DMS79 (cell line): ENCODE data around the gene GSTT4.
"Not testable (repeated sequence)": the region's sequence is repeated elsewhere in the genome, so short reads cannot be mapped to it uniquely, and the experiment has no call there.

Experiments used
- DNase-seq: peaks from one replicate; lab custom pipeline; 2025; lab: John Stamatoyannopoulos, UW

GSTT4 gene

DNA sequence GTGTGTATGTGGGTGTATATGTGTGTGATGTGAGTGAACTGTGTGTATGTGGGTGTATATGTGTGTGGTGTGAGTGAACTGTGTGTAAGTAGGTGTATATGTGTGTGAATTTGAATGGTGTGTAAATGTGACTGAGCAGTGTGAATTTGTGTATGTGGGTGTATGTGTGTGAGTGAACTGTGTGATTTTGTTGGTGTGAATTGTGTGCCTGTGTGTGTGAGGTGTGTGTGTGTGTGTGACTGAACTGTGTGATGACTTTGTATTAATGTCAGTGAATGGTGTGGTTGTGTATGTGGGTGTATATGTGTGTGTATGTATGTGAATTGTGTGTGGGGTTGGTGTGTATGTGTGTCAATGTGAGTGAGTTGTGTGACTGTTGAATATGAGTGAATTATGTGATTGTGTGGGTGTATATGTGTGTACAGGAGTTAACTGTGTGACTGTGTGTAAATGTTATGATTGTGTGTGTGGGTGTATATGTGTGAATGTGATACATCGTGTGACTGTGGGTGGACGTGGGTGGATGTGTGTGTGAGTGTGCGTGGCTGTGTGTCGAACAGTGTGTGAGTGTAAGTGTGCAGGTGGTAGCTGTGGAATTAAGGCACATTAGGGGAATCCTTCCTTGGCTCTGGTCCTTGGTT lies 18.6 kb downstream of the GSTT4 start:
- not testable (repeated sequence) for DNase-seq

DNA sequence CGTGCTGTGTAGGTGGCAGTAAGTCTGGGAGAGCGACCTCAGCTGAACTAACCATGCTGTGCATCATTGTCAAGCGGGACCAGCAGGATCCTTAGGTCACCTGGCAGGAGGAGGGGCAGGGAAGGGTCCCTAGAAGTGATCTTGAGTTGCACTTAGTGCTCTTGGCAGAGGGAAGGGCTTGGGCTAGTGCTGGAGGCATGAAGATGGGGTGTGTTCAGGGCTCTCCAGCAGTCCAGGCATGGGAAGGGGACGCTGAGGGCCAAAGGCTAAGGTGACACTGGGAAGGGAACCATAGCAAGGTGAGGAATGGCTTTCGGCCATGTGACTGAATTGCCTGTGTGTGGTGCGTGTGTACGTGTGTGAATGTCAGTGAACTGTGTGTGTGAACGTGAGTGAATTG lies 19.2 kb downstream of the GSTT4 start:
- DNase-seq = not testable (repeated sequence)

DNA sequence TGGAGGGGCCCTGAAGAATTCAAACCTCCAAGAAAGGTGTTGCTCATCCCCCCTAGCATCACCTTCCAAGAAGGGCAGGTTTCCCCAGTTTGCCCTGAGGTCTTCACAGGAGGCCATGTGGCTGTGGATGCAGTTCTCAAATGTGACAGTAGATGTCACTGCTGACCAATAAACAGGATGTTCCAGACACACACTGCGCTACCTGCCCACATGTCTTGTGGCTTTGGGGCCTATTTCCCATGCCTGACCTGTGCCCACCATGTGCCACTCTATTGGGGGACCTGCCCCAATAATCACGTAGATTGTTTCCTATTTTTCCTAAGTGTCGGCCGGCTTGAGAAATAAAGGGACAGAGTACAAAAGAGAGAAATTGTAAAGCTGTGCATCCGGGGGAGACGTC lies 20.8 kb downstream of the GSTT4 start:
- DNase-seq = no peak

DNA sequence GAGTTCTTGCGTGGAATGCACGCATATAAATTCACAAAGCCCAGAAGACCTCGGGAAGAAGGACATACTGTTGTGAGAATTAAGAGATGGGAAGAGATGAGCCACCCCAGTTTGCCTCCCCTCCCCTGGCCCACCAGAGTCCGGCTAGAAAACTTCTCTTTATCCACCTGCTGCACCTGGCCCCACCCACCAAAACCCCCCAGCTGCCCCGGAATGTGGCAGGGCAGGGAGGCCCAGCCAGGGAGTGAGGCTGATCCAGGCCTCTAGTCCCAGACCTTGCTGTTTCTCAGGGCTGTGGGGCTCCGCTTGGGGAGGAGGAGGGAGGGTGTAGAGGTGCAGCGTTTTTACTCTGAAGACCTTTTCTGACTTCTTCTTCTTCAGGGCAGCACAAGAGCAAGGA lies 24.7 kb downstream of the GSTT4 start:
- DNase-seq = not testable (repeated sequence)

DNA sequence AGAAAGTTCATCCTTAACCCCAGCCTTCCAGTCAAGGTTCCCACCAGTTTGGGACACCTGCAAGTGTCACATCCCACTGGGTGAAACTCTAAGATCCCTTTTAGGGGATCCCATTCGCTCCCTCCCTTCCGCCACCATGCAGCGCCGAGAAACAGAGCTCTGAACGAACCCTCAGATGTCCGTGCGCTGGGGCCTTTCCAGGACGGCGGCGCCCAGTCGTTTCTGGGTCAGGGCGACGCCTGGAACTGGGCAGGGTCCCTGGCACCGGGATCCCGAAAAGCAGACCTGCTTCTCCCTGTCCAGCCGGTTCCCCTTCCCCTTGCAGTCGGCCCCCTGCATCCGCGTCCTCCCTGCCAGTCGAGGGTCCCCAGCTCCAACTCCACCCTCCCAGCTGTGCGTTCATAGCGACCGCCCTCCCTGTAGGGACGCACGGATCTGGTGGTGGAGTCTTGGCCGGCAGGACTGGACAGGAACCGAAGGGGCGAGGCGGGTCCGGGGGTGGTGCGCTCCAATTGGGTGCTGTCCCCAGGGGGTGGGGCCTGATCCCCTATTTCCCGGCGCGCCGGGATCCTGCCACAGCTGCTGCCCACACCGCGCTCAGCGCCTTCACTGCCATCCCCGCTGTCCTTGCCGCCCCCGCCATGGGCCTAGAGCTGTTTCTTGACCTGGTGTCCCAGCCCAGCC lies 25.6 kb downstream of the GSTT4 start, which contains the start of gene GSTT2:
Gene GSTT2 (plus strand): TSS at position 578 of the 684 bp plus-strand sequence.
- not testable (repeated sequence) for DNase-seq

DNA sequence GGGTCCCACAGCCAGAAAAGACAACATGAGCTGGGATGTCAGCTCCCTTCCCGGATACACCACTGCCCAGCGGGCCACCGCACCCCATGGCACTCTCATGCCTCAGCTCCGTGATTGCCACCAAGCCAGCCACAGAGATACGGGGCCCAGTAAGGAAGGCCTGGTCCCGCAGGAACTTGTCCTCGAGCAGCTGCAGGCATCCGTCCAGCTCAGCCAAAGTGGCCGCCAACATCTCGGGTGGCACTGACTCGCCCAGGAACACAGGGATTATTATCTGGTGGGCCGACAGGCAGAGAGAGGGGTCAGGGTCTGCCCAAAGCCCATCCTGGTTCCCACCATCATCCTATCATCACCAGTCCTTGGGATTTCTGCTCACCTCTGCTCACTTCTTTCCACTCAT lies 27.9 kb downstream of the GSTT4 start:
- not testable (repeated sequence) for DNase-seq

DNA sequence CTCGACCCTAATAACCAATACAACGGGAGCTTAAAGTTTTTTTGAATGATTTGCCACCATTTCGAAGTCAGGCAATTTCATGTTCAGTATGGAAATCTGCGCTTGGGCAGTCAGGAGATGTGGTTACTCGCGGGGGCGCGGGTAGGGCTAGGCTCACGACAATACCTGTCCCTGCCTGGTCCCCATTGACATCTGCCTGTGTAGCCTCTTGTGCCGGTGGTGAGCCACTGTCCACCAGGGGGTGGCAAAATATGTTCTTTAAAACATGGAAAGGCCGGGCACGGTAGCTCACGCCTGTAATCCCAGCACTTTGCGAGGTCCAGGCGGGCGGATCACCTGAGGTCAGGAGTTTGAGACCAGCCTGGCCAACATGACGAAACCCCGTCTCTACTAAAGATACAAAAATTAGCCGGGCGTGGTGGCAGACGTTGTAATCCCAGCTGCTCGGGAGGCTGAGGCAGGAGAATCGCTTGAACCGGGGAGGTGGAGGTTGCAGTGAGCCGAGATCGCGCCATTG lies 30.4 kb downstream of the GSTT4 start:
- not testable (repeated sequence) for DNase-seq

DNA sequence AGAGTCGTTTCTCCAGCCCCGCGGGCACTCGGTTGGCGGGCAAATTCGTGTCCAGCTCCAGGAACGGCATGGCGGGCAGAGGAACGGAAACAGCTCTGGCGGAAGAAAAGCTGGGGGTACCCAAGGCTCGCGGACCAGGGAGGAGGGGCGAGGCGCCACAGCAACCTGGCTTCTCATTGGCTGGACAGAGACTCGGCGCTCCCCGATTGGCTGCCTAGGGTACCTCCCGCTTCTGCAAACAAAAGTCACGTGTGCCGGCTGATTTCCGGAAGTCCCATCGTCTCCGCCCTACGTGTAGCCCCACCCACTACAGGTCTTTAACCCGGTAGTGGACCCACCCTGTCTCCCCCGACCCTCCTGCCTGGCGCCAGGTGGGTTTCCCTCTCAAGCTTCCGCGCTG lies 30.9 kb downstream of the GSTT4 start, which contains the start of gene DDT:
Gene DDT (minus strand): TSS at position 97 of the 400 bp plus-strand sequence. CDS start 27 bp downstream, at position 70.
- DNase-seq = not testable (repeated sequence)

DNA sequence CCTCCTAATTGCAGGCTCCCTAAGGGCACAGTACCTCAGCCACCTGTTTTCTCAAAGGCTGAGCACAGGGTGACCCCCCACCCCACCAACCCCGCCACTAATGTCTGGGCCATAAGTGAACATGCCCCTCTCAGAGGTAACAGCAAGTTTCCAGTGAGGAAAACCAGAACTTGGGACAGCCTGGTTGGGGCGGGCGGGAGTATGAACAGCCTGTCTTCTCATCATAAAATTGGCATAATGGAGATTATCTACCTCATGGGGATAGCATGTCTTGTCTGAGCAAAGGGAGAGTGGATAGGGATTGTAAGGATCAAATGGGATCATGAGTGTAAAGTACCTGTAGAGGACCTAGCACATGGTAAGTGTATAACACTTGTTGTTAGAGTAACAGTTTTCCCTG lies 33.3 kb downstream of the GSTT4 start:
- DNase-seq = not testable (repeated sequence)

DNA sequence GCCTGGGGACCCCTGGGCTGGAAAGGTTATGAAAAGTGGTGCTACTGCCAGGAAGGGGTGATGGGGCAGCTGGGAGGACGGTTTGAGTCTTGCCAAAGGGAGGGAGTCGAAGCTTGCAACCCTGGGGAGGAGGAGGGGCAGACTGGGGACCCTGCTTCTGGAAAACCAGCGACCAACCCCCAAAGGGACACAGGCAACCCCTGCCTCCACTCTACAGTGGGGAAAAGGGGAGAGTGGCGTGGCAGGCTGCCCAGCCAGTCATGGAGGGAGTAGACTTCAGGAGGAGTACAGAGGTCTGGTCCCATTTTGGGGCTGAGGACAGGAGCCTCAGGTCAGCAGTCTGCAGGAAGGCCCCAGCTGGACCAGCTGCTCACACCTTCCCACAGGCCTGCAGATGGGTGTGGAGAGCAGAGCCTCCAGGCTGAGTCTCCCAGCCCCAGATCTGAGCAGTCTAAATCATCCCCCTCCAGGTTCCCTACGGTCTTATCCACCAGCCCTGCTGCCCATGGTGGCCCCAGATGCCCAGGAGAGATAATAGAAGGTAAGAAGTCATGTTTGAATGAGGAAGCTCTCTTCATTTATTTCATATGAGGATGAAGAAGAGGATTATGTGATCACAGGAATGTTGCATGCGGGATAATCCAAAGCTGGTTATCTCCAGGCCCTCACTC lies 34.3 kb downstream of the GSTT4 start:
- DNase-seq = no peak

DNA sequence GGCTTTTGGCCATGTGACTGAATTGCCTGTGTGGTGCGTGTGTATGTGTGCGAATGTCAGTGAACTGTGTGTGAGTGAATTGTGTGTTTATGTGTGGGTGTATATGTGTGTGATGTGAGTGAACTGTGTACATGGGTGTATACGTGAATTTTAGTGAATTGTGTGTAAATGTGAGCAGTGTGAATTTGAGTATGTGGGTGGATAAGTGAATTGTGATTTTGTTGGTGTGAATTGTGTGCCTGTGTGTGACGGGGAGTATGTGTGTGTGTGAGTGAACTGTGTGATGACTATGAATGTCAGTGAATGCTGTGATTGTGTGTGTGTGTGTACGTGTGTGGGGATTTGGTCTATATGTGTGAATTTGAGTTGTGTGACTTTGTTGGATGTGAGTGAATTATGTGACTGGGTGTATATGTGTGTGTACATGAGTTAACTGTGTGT lies 35.0 kb downstream of the GSTT4 start:
- DNase-seq = no peak

DNA sequence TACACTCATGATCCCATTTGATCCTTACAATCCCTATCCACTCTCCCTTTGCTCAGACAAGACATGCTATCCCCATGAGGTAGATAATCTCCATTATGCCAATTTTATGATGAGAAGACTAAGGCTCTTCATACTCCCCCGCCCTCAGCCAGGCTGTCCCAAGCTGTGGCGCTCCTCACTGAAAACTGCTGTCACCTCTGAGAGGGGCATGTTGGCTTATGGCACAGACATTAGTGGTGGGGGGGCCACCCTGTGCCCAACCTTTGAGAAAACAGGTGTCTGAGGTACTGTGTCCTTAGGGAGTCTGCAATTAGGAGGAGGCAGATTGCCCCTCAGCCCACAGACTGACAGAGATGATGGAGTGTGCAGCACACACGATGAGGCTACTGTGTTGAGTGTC lies 36.2 kb downstream of the GSTT4 start:
- DNase-seq = no peak

DNA sequence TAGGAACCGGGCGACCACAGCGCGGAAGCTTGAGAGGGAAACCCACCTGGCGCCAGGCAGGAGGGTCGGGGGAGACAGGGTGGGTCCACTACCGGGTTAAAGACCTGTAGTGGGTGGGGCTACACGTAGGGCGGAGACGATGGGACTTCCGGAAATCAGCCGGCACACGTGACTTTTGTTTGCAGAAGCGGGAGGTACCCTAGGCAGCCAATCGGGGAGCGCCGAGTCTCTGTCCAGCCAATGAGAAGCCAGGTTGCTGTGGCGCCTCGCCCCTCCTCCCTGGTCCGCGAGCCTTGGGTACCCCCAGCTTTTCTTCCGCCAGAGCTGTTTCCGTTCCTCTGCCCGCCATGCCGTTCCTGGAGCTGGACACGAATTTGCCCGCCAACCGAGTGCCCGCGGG lies 38.7 kb downstream of the GSTT4 start, which contains the start of gene DDTL:
Gene DDTL (plus strand): TSS at position 321 of the 400 bp plus-strand sequence. CDS start 27 bp downstream, at position 348.
- not testable (repeated sequence) for DNase-seq

DNA sequence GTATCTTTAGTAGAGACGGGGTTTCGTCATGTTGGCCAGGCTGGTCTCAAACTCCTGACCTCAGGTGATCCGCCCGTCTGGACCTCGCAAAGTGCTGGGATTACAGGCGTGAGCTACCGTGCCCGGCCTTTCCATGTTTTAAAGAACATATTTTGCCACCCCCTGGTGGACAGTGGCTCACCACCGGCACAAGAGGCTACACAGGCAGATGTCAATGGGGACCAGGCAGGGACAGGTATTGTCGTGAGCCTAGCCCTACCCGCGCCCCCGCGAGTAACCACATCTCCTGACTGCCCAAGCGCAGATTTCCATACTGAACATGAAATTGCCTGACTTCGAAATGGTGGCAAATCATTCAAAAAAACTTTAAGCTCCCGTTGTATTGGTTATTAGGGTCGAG lies 39.2 kb downstream of the GSTT4 start:
- DNase-seq = not testable (repeated sequence)

DNA sequence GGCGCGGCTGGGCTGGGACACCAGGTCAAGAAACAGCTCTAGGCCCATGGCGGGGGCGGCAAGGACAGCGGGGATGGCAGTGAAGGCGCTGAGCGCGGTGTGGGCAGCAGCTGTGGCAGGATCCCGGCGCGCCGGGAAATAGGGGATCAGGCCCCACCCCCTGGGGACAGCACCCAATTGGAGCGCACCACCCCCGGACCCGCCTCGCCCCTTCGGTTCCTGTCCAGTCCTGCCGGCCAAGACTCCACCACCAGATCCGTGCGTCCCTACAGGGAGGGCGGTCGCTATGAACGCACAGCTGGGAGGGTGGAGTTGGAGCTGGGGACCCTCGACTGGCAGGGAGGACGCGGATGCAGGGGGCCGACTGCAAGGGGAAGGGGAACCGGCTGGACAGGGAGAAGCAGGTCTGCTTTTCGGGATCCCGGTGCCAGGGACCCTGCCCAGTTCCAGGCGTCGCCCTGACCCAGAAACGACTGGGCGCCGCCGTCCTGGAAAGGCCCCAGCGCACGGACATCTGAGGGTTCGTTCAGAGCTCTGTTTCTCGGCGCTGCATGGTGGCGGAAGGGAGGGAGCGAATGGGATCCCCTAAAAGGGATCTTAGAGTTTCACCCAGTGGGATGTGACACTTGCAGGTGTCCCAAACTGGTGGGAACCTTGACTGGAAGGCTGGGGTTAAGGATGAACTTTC lies 44.0 kb downstream of the GSTT4 start, which contains the start of gene GSTT2B:
Gene GSTT2B (minus strand): TSS at position 112 of the 688 bp plus-strand sequence. CDS start 64 bp downstream, at position 48.
- DNase-seq = not testable (repeated sequence)

DNA sequence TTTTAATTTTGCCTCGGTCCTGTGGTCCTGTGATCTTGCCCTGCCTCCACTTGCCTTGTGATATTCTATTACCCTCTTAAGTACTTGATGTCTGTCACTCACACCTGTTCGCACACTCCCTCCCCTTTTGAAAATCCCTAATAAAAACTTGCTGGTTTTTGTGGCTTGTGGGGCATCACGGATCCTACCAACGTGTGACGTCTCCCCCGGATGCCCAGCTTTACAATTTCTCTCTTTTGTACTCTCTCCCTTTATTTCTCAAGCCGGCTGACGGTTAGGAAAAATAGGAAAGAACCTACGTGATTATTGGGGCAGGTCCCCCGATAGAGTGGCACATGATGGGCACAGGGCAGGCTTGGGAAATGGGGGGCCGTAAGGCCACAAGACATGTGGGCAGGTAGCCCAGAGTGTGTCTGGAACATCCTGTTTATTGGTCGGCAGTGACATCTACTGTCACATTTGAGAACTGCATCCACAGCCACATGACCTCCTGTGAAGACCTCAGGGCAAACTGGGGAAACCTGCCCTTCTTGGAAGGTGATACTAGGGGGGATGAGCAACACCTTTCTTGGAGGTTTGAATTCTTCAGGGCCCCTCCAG lies 48.9 kb downstream of the GSTT4 start:
- DNase-seq = not testable (repeated sequence)

DNA sequence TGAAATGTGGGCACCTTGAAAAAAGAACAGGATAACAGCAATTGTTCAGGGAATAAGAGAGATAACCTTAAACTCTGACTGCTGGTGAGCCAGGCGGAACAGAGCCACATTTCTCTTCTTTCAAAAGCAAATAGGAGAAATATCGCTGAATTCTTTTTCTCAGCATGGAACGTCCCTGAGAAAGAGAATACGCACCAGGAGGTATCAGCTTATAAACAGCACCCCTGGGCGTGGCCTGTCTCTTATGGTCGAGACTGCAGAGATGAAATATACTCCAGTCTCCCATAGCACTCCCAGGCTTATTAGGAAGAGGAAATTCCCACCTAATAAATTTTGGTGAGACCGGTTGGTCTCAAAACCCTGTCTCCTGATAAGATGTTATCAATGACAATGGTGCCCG lies 49.4 kb downstream of the GSTT4 start:
- not testable (repeated sequence) for DNase-seq

DNA sequence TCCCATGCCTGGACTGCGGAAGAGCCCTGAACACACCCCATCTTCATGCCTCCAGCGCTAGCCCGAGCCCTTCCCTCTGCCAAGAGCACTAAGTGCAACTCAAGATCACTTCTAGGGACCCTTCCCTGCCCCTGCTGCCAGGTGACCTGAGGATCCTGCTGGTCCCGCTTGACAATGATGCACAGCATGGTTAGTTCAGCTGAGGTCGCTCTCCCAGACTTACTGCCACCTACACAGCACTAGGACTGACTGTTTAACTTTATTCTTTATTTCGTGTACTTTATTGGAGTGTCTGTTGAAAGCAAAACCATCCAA lies 50.3 kb downstream of the GSTT4 start:
- DNase-seq = not testable (repeated sequence)

DNA sequence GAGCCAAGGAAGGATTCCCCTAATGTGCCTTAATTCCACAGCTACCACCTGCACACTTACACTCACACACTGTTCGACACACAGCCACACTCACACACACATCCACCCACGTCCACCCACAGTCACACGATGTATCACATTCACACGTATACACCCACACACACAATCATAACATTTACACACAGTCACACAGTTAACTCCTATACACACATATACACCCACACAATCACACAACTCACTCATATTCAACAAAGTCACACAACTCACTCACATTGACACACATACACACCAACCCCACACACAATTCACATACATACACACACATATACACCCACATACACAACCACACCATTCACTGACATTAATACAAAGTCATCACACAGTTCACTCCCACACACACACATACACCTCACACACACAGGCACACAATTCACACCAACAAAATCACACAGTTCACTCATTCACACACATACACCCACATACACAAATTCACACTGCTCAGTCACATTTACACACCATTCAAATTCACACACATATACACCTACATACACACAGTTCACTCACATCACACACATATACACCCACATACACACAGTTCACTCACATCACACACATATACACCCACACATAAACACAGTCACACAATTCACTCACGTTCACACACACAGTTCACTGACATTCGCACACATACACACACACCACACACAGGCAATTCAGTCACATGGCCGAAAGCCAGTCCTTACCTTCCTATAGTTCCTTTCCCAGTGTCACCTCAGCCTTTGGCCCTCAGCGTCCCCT lies 50.9 kb downstream of the GSTT4 start:
- not testable (repeated sequence) for DNase-seq

DNA sequence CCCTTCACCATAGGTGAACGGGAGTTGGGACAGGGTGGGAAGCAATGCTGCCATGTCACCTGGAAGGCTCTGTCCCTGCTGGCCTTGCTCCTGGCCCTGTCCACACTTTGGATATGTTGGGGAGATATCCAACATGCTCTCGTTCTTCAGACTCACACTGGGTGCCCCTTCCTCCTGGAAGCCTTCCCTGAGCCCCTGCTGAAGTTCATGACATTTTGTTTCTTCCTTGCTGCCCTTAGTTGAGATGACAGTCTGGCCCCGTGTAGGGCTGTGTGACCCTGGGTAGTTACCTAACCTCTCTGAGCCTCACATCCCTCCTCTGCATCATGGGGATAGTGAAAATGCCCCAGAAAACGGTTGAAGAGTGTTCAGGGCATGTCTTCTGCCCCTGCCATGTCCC lies 51.8 kb downstream of the GSTT4 start:
- not testable (repeated sequence) for DNase-seq
